ENCODE data around the gene SNX5. TPM values are rescaled to one million over a fixed set of nuclear protein-coding genes. Genes with fewer than 3 reads are reported as not detected.
A peak's percentile ranks its signal among the peaks of the same experiment; 100 is the strongest.

SNX5 gene
- total and polyA plus RNA-seq, 9 of the 15 experiments (the other 6 are each of a cell fraction or from before 2014, with no cell fraction given): 53.5 to 276 (median 160) TPM

DNA sequence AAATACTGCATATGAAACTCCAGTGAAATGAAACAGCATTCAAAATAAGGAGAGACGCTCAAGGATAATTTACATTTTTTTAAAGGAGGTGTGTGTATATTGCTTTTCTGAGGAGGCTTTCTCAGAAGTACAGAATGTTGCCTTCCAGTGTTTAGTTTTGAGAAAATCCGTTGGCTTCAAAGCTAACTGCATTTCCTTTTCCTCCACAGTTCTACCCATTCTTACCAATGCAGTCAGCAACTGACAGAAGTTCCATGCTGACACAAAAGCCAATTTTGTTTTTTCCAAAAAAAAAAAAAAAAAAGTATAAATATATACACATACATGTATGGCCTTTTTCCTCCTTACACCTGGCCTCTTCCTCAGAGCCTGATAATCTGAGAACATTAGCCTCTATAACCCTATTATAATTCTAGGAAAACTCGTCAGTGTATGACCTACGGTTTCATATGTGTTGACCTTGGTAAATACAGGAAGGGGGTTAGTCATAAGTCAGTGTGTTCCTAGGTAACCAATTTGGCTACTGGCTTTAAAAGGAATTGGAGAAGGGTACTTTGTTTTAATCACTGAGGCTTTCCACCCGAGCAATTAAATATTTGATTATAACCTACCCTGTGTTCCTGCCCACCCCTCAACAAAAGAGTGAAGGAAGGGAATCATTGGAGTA lies 24.4 kb upstream of the SNX5 start:
- Histone ChIP-seq H3K79me2 (ENCODE audit: control insufficient read depth, insufficient read depth, low read length) (no peaks in the 10 kb centered on the region), H3K4me1 (replicated peaks in 1 of 2; ENCODE audit: control insufficient read depth in 2 of 2, insufficient read depth in 2 of 2, low read length in 2 of 2) (no peaks in the 10 kb centered on the region; a peak in 1 of 5 replicates), H3K27me3 (ENCODE audit: control insufficient read depth in 2 of 2, insufficient read depth in 2 of 2, low read length in 2 of 2) (no peaks in the 10 kb centered on the region), H3K9me3 (replicated peaks; ENCODE audit: control insufficient read depth, insufficient read depth, low read depth, low read length) (no peaks in the 10 kb centered on the region), H3K9me1 (ENCODE audit: control insufficient read depth, insufficient read depth, low read length) (no peaks in the 10 kb centered on the region), H3K36me3 (ENCODE audit: control insufficient read depth, insufficient read depth, low read length) (peaks cover 26% of the 10 kb centered on the region; the same call in 2 of the 3 replicates), H3K9ac (ENCODE audit: insufficient read depth in 1 of 2, low read depth in 2 of 2, low read length in 2 of 2) (no peak overlapping the region), H3K4me3 (no peak overlapping the region), H3K4me2 (ENCODE audit: insufficient read depth, low read length) (no peak overlapping the region), H4K20me1 (replicated peaks; ENCODE audit: control insufficient read depth, insufficient read depth, low read length) (no peaks in the 10 kb centered on the region), H2AFZ (ENCODE audit: low read depth, low read length) (no peak overlapping the region), H3K27ac (ENCODE audit: extremely low read depth, low read depth, low read length) (peak overlapping the region; percentile 28; the same call in 1 of the 3 replicates)
- intact Hi-C loops (cut with micrococcal nuclease): loop anchor here (10.0 kb wide), 4 partner anchors 98 to 488 kb away; partner anchors contain the start of genes BFSP1 and RRBP1
- TF ChIP-seq ESRRA (IDR thresholded peaks at IDR 0.05; ENCODE audit: borderline replicate concordance, low read depth) (peak; percentile 61; the same call in 1 of the 2 replicates), HMBOX1 (IDR thresholded peaks at IDR 0.05) (peak; percentile 59), FOXK1 (CRISPR knock-in tag; IDR thresholded peaks at IDR 0.05; ENCODE audit: borderline replicate concordance) (no peak)
- BruUV-seq (replicated peaks): no TSS peak
- CTCF ChIA-PET (ENCODE audit: low intra/inter-chr PET ratio): no interaction called here
- POLR2A ChIA-PET: no interaction called here
- ATAC-seq: peak; percentile 24; the same call in 2 of the 3 replicates
- FAIRE-seq: no peak
- no peak for DNase-seq (ENCODE audit: extremely low read depth in 1 of 4, low spot score in 3 of 4)
- in situ Hi-C loops (cut with MboI): no loop called here
- WGBS (ENCODE audit: insufficient coverage, low coverage, missing lambda C conversion rate): 49% methylated on average over 5 of the region's 5 CpGs

DNA sequence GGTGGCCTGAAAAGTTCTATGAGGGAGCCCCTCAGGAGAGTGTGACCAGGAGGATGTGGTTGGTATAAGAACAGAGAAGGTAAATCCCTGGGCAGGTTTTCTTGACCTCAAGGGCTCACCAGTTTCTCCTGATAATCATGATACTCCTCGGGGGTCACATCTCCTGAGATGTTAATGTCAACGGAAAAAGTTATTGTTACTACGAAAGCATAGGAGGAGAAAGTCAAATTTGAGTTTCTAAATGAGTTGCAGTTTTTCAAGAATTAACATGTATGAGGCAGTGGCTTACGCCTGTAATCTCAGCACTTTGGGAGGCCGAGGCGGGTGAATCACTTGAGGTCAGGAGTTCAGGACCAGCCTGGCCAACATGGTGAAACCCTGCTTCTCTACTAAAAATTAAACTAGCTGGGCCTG lies 23.6 kb upstream of the SNX5 start:
- peaks cover 28% of the 10 kb centered on the region; the same call in 2 of the 3 replicates for H3K36me3 ChIP-seq (ENCODE audit: control insufficient read depth, insufficient read depth, low read length)
- CTCF ChIA-PET (ENCODE audit: low intra/inter-chr PET ratio): no interaction called here
- no peaks in the 10 kb centered on the region for H3K9me3 ChIP-seq (replicated peaks; ENCODE audit: control insufficient read depth, insufficient read depth, low read depth, low read length)
- ATAC-seq: no peak
- no peak for DNase-seq (ENCODE audit: extremely low read depth in 1 of 4, low spot score in 3 of 4)
- in situ Hi-C loops (cut with MboI) (no loop called here), intact Hi-C loops (cut with micrococcal nuclease) (loop anchor here (10.0 kb wide), 4 partner anchors 97 to 487 kb away; partner anchors contain the start of genes BFSP1 and RRBP1)
- H3K9ac ChIP-seq (ENCODE audit: insufficient read depth in 1 of 2, low read depth in 2 of 2, low read length in 2 of 2): no peak overlapping the region
- 32% methylated on average over 6 of the region's 6 CpGs for WGBS (ENCODE audit: insufficient coverage, low coverage, missing lambda C conversion rate)
- BruUV-seq (replicated peaks): no TSS peak
- FAIRE-seq: no peak
- H3K4me1 ChIP-seq (replicated peaks in 1 of 2; ENCODE audit: control insufficient read depth in 2 of 2, insufficient read depth in 2 of 2, low read length in 2 of 2): no peaks in the 10 kb centered on the region; a peak in 1 of 5 replicates
- H2AFZ ChIP-seq (ENCODE audit: low read depth, low read length): no peak overlapping the region
- H3K4me3 ChIP-seq: no peak overlapping the region
- POLR2A ChIA-PET: no interaction called here
- no peaks in the 10 kb centered on the region for H4K20me1 ChIP-seq (replicated peaks; ENCODE audit: control insufficient read depth, insufficient read depth, low read length)
- H3K27ac ChIP-seq (ENCODE audit: extremely low read depth, low read depth, low read length): no peak overlapping the region
- H3K9me1 ChIP-seq (ENCODE audit: control insufficient read depth, insufficient read depth, low read length): no peaks in the 10 kb centered on the region
- no peaks in the 10 kb centered on the region for H3K27me3 ChIP-seq (ENCODE audit: control insufficient read depth in 2 of 2, insufficient read depth in 2 of 2, low read length in 2 of 2)
- TF ChIP-seq PBX2 (CRISPR knock-in tag; IDR thresholded peaks at IDR 0.05; ENCODE audit: low read depth): no peak
- no peak for TF ChIP-seq PBX2 (tag; conservative IDR thresholded peaks at IDR 0.05; ENCODE audit: low read depth)
- no peak for TF ChIP-seq PHB2 (IDR thresholded peaks at IDR 0.05; ENCODE audit: low read depth)
- TF ChIP-seq POLR2AphosphoS2 (IDR thresholded peaks at IDR 0.05; ENCODE audit: low read length): peak; percentile 69; the same call in 1 of the 2 replicates
- no peaks in the 10 kb centered on the region for H3K79me2 ChIP-seq (ENCODE audit: control insufficient read depth, insufficient read depth, low read length)
- no peak overlapping the region for H3K4me2 ChIP-seq (ENCODE audit: insufficient read depth, low read length)

Measured in K562 (cell line).